ENCODE results near the gene SCLY. TPM values are rescaled to one million over a fixed set of nuclear protein-coding genes. Genes with fewer than 3 reads are reported as not detected.

The SCLY gene
- total and polyA plus RNA-seq, 2 of the 13 experiments (the other 11 are each of a cell fraction or from before 2014, with no cell fraction given), result 27.9 to 38.6 TPM

DNA sequence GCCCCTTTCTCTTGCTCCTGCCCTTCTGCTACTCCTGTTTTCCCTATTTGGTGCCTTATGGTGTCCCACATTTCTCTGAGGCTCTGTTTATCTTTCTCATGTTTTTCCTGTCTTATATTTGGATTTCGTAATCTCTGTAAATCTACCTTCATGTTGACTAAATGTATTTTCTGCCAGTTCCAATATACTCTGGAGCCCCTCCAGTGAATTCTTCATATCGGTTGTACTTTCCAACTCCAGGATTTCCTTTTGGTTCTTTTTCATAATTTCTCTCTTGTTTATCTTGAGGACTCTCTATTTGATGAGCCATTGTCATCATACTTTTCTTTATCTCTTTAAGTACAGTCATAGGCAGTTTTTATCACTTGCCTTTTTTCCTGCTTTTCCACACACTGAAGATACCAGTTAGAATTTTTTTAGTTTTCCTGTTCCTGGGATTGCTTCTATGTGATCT lies 19.1 kb downstream of the SCLY start (continued):
- TF ChIP-seq, protein P1, sequence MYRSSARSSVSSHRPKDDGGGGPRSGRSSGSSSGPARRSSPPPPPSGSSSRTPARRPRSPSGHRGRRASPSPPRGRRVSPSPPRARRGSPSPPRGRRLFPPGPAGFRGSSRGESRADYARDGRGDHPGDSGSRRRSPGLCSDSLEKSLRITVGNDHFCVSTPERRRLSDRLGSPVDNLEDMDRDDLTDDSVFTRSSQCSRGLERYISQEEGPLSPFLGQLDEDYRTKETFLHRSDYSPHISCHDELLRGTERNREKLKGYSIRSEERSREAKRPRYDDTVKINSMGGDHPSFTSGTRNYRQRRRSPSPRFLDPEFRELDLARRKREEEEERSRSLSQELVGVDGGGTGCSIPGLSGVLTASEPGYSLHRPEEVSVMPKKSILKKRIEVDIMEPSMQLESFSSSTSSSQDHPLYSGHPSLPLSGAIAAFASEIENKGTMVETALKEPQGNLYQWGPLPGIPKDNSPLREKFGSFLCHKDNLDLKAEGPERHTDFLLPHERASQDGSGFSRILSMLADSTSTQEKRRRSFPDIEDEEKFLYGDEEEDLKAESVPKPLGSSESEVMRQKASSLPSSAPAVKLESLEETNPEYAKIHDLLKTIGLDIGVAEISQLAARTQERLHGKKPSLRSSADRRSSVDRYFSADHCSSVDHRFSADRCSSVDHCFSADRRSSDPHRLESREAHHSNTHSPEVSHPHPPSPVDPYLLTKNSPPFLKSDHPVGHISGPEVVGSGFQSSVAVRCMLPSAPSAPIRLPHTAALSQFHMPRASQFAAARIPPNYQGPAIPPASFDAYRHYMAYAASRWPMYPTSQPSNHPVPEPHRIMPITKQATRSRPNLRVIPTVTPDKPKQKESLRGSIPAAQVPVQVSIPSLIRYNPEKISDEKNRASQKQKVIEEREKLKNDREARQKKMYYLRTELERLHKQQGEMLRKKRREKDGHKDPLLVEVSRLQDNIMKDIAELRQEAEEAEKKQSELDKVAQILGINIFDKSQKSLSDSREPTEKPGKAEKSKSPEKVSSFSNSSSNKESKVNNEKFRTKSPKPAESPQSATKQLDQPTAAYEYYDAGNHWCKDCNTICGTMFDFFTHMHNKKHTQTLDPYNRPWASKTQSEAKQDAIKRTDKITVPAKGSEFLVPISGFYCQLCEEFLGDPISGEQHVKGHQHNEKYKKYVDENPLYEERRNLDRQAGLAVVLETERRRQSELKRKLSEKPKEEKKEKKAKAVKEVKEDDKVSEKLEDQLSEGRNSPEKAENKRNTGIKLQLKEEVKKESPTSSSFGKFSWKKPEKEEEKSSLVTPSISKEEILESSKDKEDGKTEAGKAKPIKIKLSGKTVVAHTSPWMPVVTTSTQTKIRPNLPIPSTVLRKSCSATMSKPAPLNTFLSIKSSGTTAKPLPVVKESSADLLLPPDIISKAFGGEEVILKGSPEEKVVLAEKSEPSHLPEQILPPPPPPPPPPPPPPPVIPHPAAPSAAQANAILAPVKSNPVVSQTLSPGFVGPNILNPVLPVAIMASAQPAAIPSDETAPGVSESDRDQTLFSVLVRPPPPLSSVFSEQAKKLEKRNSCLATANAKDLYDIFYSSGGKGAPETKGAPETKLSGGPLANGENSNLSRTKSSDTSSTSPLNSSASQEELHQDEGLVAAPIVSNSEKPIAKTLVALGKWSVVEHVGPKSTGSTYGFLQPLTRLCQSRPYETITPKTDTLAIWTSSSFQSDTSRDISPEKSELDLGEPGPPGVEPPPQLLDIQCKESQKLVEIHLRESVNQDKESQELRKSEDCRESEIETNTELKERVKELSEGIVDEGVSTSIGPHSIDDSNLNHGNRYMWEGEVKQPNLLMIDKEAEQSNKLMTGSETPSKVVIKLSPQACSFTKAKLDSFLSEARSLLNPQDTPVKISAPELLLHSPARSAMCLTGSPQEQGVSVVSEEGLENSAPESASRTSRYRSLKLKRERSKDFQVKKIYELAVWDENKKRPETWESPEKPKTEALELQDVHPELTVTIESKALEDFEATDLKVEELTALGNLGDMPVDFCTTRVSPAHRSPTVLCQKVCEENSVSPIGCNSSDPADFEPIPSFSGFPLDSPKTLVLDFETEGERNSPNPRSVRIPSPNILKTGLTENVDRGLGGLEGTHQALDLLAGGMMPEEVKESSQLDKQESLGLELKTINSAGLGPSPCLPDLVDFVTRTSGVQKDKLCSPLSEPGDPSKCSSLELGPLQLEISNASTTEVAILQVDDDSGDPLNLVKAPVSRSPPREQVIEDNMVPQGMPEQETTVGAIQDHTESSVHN (CRISPR knock-in tag; IDR thresholded peaks at IDR 0.05), result no peak
- TF ChIP-seq NR1H2 (CRISPR knock-in tag; IDR thresholded peaks at IDR 0.05; ENCODE audit: borderline replicate concordance, low read depth), result no peak
- TF ChIP-seq ZNF431 (CRISPR knock-in tag; IDR thresholded peaks at IDR 0.05; ENCODE audit: borderline replicate concordance, low read depth), result no peak; the same call in 1 of the 2 replicates
- TF ChIP-seq RAD21 (CRISPR knock-in tag; IDR thresholded peaks at IDR 0.05), result no peak; the same call in 1 of the 2 replicates
- TF ChIP-seq, protein P2, sequence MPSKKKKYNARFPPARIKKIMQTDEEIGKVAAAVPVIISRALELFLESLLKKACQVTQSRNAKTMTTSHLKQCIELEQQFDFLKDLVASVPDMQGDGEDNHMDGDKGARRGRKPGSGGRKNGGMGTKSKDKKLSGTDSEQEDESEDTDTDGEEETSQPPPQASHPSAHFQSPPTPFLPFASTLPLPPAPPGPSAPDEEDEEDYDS (CRISPR knock-in tag; IDR thresholded peaks at IDR 0.05), result peak; percentile 73; the same call in 1 of the 2 replicates
- TF ChIP-seq, protein P3, sequence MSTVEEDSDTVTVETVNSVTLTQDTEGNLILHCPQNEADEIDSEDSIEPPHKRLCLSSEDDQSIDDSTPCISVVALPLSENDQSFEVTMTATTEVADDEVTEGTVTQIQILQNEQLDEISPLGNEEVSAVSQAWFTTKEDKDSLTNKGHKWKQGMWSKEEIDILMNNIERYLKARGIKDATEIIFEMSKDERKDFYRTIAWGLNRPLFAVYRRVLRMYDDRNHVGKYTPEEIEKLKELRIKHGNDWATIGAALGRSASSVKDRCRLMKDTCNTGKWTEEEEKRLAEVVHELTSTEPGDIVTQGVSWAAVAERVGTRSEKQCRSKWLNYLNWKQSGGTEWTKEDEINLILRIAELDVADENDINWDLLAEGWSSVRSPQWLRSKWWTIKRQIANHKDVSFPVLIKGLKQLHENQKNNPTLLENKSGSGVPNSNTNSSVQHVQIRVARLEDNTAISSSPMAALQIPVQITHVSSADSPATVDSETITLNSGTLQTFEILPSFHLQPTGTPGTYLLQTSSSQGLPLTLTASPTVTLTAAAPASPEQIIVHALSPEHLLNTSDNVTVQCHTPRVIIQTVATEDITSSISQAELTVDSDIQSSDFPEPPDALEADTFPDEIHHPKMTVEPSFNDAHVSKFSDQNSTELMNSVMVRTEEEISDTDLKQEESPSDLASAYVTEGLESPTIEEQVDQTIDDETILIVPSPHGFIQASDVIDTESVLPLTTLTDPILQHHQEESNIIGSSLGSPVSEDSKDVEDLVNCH (CRISPR knock-in tag; IDR thresholded peaks at IDR 0.05), result no peak
- no peak for TF ChIP-seq ZFP37 (CRISPR knock-in tag; IDR thresholded peaks at IDR 0.05; ENCODE audit: borderline replicate concordance)
- no peak for TF ChIP-seq CBX2 (IDR thresholded peaks at IDR 0.05; ENCODE audit: low read depth, low read length)
- TF ChIP-seq CBX2 (CRISPR knock-in tag; IDR thresholded peaks at IDR 0.05; ENCODE audit: low read depth), result no peak
- TF ChIP-seq ZSCAN29 (CRISPR knock-in tag; conservative IDR thresholded peaks at IDR 0.05), result 0 out of 2 replicates have a peak, but pooled peaks have one; percentile 51
- TF ChIP-seq ZNF563 (CRISPR knock-in tag; IDR thresholded peaks at IDR 0.05), result no peak
- no peak for TF ChIP-seq MAF1 (CRISPR knock-in tag; IDR thresholded peaks at IDR 0.05; ENCODE audit: borderline replicate concordance)
- TF ChIP-seq, protein P4, sequence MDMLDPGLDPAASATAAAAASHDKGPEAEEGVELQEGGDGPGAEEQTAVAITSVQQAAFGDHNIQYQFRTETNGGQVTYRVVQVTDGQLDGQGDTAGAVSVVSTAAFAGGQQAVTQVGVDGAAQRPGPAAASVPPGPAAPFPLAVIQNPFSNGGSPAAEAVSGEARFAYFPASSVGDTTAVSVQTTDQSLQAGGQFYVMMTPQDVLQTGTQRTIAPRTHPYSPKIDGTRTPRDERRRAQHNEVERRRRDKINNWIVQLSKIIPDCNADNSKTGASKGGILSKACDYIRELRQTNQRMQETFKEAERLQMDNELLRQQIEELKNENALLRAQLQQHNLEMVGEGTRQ (IDR thresholded peaks at IDR 0.05; ENCODE audit: low read depth, low read length), result no peak
- TF ChIP-seq, protein P4 (CRISPR knock-in tag; IDR thresholded peaks at IDR 0.05; ENCODE audit: borderline replicate concordance), result peak; percentile 47; the same call in 1 of the 2 replicates
